Transverse colon (tissue), 4 donors: Measurements from ENCODE around the gene BTK.

Source experiments
- CTCF ChIP-seq, 5 experiments: fragments of 200-600 bp in 3 of 5; fragments of 450-650 bp in 2 of 5; sonication (generic) in 3 of 5; IDR thresholded peaks; 1 replicate in 2 of 5; 2 replicates in 3 of 5; pipeline ENCODE4 v1.5.1; 2016 to 2017; ENCODE audit warnings: antibody characterized with exemption in 5 of 5, inconsistent platforms in 3 of 5, mild to moderate bottlenecking in 2 of 5, moderate library complexity in 1 of 5
- POLR2A ChIP-seq: fragments of 450-650 bp; IDR thresholded peaks from one replicate; pipeline ENCODE4 v1.6.1; 2016; ENCODE audit warnings: antibody characterized with exemption, mild to moderate bottlenecking, moderate library complexity
- POLR2AphosphoS5 ChIP-seq, 3 donors: sonication (generic); formaldehyde crosslinking; IDR thresholded peaks; one replicate each; pipeline ENCODE4 v1.6.1; 2016; ENCODE audit warnings: antibody characterized with exemption in 3 of 3

DNA sequence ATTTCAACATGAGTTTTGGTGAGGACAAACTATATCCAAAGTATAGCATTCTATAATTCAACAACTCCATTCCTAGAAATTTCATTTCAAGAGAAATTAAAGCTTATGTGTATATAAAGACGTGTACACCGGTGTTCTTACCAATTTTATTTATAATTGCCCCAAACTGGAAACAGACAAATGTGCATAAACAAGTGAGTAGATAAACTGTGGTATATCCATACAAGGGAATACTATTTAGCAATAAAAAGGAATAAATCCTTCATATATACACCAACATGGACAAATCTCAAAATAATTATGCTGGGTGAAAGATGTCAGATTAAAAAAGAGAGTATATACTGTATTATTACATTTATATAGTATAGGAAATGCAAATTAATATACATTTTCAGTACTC is 42.0 kb upstream of the BTK start:
- no peak for TF ChIP-seq CTCF (IDR thresholded peaks at IDR 0.05)
- TF ChIP-seq POLR2AphosphoS5 (IDR thresholded peaks at IDR 0.05), result no peak
- TF ChIP-seq POLR2A, result no peak
